HL-60 (cell line): ENCODE results near the gene MCF2L2.

Source experiments
- DNase-seq, 2 experiments: peaks; one replicate each; pipeline ENCODE4 v3.0.0-alpha.2; 2010 to 2020; ENCODE audit warnings: low read depth in 1 of 2, low spot score in 1 of 2
- H3K27ac ChIP-seq: fragments of 250-450 bp; sonication (Bioruptor Pico); replicated peaks from 2 replicates; pipeline ENCODE4 v1.5.1; 2020; ENCODE audit warnings: mild to moderate bottlenecking, moderate library complexity
- H3K27me3 ChIP-seq: fragments of 250-450 bp; sonication (Bioruptor Pico); 2 replicates; pipeline ENCODE4 v1.5.1; 2021; ENCODE audit warnings: mild to moderate bottlenecking, moderate library complexity; ENCODE audit not compliant: insufficient read depth, poor library complexity, severe bottlenecking
- H3K4me3 ChIP-seq: replicated peaks from 2 replicates; pipeline ENCODE4 v1.5.1; 2011; ENCODE audit warnings: mild to moderate bottlenecking, control low read depth, low read length; ENCODE audit not compliant: insufficient read depth
- CTCF ChIP-seq: IDR thresholded peaks from one replicate; pipeline ENCODE4 v1.5.1; 2011; ENCODE audit warnings: low read length, control low read depth, inconsistent platforms; ENCODE audit not compliant: insufficient read depth
- GABPA ChIP-seq: IDR thresholded peaks from 2 replicates; pipeline ENCODE4 v1.6.1; 2012; ENCODE audit warnings: low read depth
- POLR2AphosphoS5 ChIP-seq: IDR thresholded peaks from 2 replicates; pipeline ENCODE4 v1.6.1; 2012; ENCODE audit warnings: low read depth
- REST ChIP-seq: IDR thresholded peaks from 2 replicates; pipeline ENCODE4 v1.6.1; 2012; ENCODE audit warnings: low read depth; ENCODE audit not compliant: insufficient replicate concordance
- SPI1 ChIP-seq: IDR thresholded peaks from 2 replicates; pipeline ENCODE4 v1.6.1; 2012; ENCODE audit warnings: low read depth, mild to moderate bottlenecking, borderline replicate concordance

The MCF2L2 gene

GRCh38 chr3:183275937-183276336 is 152.5 kb downstream of the MCF2L2 start:
- no peak for DNase-seq
- TF ChIP-seq CTCF (no peak), GABPA (no peak), REST (no peak), SPI1 (no peak), POLR2AphosphoS5 (no peak)
- no peak overlapping the region for H3K4me3 ChIP-seq
- no peaks in the 10 kb centered on the region for H3K27me3 ChIP-seq
- H3K27ac ChIP-seq: peak overlapping the region; percentile 0; the same call in 1 of the 2 replicates

- Histone ChIP-seq H3K27me3 (no peaks in the 10 kb centered on the region), H3K27ac (peak overlapping the region; percentile 52), H3K4me3 (no peak overlapping the region)
- peak in 1 of 2 experiments; percentile 74 for DNase-seq
- TF ChIP-seq REST: no peak
- peak; percentile 42; the same call in 1 of the 2 replicates for TF ChIP-seq POLR2AphosphoS5
Observed at GRCh38 chr3:183275418-183275817, 153.0 kb downstream of the MCF2L2 start.

GRCh38 chr3:183274609-183275008 is 153.8 kb downstream of the MCF2L2 start:
- no peak for DNase-seq
- Histone ChIP-seq H3K27me3 (no peaks in the 10 kb centered on the region), H3K4me3 (no peak overlapping the region), H3K27ac (no peak overlapping the region; the same call in 1 of the 2 replicates)
- TF ChIP-seq REST (no peak), CTCF (no peak), POLR2AphosphoS5 (no peak), GABPA (no peak), SPI1 (no peak)

GRCh38 chr3:183272791-183273190 is 155.6 kb downstream of the MCF2L2 start:
- TF ChIP-seq CTCF (no peak), SPI1 (peak; percentile 97)
- Histone ChIP-seq H3K27me3 (no peaks in the 10 kb centered on the region), H3K4me3 (no peak overlapping the region), H3K27ac (no peak overlapping the region; the same call in 1 of the 2 replicates)
- DNase-seq: no peak
